Fibroblast of villous mesenchyme (primary cell): ENCODE measurements around the gene KCNH2. TPM values are rescaled to one million over a fixed set of nuclear protein-coding genes. Genes with fewer than 3 reads are reported as not detected.

ENCODE experiments used
- DNase-seq: peaks from one replicate; pipeline ENCODE4 v3.0.0-alpha.2; 2010; ENCODE audit warnings: low read depth
- H3K4me3 ChIP-seq: 2 replicates; pipeline ENCODE4 v1.5.1; 2011; ENCODE audit warnings: low read depth, mild to moderate bottlenecking, low read length
- total RNA-seq: library from RNA; depleted of rRNA; stranded (reverse); fragments of >200 nt; gene quantifications from 2 replicates; pipeline ENCODE4 v1.2.3, GENCODE V29; 2012
- TF ChIP-seq, protein P1 (sequence below): IDR thresholded peaks from 2 replicates; pipeline ENCODE4 v1.5.1; 2012; ENCODE audit warnings: low read depth, mild to moderate bottlenecking, low read length; ENCODE audit not compliant: insufficient read depth

KCNH2 gene
- total RNA-seq, 1 donor: 2.6 TPM

DNA sequence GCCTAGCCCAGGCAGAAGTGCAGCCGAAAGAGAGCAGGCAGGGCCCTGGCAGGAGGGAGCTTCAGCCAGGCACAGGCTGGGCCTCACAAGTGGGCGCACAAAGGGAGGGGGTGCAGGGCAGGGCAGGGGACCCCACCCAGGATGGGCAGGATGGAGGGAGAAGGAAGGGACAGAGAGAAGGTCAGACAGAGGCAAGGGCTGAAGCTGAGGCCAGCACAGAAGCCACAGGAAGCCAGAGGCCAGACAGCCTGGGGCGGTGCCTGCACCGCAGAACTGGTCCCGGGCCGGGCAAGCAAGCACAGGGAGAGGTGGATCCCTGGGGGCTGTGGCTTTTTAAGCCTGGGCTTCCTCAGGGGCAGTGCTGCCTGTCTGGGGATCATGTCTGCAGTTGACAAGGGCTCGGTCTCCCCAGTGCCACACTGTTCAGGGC lies 29.4 kb upstream of the KCNH2 start:
- TF ChIP-seq, protein P1, sequence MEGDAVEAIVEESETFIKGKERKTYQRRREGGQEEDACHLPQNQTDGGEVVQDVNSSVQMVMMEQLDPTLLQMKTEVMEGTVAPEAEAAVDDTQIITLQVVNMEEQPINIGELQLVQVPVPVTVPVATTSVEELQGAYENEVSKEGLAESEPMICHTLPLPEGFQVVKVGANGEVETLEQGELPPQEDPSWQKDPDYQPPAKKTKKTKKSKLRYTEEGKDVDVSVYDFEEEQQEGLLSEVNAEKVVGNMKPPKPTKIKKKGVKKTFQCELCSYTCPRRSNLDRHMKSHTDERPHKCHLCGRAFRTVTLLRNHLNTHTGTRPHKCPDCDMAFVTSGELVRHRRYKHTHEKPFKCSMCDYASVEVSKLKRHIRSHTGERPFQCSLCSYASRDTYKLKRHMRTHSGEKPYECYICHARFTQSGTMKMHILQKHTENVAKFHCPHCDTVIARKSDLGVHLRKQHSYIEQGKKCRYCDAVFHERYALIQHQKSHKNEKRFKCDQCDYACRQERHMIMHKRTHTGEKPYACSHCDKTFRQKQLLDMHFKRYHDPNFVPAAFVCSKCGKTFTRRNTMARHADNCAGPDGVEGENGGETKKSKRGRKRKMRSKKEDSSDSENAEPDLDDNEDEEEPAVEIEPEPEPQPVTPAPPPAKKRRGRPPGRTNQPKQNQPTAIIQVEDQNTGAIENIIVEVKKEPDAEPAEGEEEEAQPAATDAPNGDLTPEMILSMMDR: no peak
- DNase-seq: no peak

DNA sequence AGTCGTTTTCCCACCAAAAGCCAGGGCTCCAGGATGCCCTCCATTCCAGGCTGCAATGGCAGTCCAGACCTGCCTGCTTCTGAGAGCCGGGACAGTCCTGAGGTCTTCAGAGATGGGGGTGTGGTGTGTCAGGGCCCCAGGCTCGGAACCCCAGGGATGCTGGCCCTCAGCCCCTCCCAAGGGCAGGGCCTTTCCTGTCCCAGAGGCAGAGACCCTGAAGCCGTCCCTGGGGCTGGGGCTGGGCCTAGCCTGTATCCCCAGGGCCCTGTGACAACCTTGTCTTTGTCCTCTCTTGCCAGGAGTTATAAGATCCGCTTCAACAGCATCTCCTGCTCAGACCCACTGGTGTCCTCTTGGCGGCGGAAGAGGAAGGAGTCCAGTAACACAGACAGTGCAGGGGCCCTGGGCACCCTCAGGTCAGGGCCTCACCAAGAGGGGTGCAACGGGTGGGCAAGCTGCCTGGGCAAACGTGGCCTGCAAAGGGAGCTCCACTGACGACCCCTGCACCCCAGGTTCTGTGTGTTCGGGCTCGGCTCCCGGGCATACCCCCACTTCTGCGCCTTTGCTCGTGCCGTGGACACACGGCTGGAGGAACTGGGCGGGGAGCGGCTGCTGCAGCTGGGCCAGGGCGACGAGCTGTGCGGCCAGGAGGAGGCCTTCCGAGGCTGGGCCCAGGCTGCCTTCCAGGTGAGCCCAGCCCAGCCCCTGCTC lies 28.6 kb upstream of the KCNH2 start:
- TF ChIP-seq, protein P1: no peak
- H3K4me3 ChIP-seq: no peak overlapping the region
- no peak for DNase-seq

More for the DNA sequence above, 29.4 kb upstream of the KCNH2 start:
- no peak overlapping the region for H3K4me3 ChIP-seq

DNA sequence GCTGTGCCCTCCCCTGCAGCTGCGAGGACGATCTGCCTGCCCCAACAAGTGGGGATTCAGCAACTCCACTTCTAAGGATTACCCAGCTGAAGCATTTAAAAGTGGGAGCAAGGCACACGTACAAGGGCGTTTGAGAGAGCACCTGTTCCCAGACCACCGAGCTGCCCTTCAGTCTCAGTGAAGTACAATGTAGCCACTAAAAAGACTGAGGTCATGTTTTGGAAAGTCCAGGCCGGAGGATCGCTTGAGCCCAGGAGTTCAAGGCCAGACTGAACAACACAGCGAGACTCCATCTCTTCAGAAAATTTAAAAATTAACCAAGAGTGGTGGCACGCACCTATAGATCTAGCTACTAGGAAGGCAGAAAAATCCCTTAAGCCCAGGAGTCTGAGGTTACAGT lies 27.4 kb upstream of the KCNH2 start:
- no peak overlapping the region for H3K4me3 ChIP-seq
- TF ChIP-seq, protein P1: no peak
- no peak for DNase-seq

DNA sequence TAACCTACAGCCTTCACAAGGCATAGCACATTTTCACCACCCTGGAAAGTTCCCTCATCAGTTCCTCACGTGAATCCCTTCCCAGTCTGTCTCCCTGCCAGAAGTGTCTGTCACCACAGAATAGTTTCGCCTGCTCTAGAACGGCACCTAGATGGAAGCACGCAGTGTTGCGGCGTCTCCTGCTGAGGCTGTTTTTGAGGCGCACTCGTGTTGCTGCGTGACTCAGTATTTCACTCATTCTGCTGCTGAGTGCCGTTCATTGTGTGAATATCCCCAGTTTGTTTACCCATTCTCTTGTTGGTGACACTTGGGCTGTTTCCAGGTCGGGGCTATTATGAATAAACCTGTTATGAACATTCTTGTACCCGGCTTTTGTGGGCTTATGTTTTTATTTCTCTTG lies 25.5 kb upstream of the KCNH2 start:
- TF ChIP-seq, protein P1: no peak
- DNase-seq: no peak

DNA sequence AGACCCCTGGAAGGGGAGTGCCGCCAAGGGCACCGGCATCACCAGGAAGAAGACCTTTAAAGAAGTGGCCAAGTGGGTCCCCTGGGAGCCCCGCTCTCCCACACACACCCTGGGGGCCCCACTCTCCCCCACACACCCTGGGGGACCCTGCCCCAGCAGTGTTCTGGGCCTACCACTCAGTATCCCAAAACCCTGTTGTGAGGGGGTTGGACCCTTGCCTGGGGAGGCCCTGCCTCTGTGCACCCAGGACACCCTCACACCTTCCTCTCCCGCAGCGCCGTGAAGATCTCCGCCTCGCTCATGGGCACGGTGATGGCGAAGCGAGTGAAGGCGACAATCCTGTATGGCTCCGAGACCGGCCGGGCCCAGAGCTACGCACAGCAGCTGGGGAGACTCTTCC lies 23.4 kb upstream of the KCNH2 start:
- TF ChIP-seq, protein P1: no peak
- DNase-seq: no peak
- no peak overlapping the region for H3K4me3 ChIP-seq

More for the DNA sequence above, 25.5 kb upstream of the KCNH2 start:
- H3K4me3 ChIP-seq: no peak overlapping the region

DNA sequence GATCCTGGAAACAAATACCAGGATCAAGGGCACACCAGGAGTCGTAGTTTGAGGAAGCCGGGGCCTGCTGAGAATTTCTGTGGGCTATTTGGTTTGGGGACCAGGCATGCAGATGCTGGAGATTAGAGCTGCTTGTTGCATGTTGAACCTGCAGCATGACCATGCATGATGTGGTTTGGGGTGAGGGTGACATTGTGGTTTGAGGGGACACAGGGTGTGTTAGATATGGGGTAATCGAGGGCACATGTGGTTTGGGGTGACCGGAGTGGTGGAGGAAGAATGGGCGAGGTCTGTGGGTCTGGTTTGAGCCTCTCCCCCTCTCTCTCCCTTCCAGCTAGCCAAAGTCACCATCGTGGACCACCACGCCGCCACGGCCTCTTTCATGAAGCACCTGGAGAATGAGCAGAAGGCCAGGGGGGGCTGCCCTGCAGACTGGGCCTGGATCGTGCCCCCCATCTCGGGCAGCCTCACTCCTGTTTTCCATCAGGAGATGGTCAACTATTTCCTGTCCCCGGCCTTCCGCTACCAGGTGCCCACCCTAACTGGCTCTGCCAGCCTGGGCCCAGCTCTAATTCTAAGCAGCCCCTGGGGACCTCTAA lies 22.9 kb upstream of the KCNH2 start:
- DNase-seq: no peak
- H3K4me3 ChIP-seq: no peak overlapping the region
- TF ChIP-seq, protein P1: no peak
